C4-2B (cell line): ENCODE data around the gene NCOR2.

ENCODE experiments used
- ZFX ChIP-seq: fragments of 450-650 bp; IDR thresholded peaks from 2 replicates; pipeline ENCODE4 v1.6.1; 2017
- TF ChIP-seq, protein P1 (sequence below): fragments of 450-650 bp; conservative IDR thresholded peaks from 2 replicates; pipeline ENCODE4 v1.5.1; 2017; ENCODE audit warnings: mild to moderate bottlenecking

DNA sequence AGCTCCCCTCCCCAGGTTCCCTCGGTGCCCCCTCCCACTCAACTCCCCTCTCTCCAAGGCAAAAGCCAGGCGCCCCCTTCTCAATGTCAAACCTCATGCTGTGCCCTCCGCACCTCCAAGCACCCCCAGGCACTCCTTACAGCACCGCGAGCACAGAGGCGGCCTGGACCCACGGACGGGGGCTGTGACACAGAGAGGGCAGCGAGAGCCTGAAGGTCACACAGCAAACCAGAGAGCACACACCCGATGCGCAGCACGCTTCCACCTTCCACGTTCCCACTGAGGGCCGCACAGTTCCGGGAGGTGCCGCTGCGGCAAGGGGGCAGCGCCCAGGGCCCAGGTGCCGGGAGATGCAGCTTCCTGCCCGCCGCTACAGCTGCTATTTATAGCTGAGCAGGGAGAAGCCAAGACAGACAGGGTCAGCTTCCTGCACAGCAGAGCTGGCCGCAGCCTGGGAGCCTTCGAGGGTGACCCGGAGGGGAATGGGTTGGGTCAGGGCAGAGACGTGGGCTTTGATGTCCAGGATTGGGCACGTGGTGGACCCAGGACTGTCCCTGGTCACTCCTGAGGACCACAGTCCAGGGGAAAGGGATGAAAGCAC is 12.9 kb downstream of the NCOR2 start:
- TF ChIP-seq, protein P1, sequence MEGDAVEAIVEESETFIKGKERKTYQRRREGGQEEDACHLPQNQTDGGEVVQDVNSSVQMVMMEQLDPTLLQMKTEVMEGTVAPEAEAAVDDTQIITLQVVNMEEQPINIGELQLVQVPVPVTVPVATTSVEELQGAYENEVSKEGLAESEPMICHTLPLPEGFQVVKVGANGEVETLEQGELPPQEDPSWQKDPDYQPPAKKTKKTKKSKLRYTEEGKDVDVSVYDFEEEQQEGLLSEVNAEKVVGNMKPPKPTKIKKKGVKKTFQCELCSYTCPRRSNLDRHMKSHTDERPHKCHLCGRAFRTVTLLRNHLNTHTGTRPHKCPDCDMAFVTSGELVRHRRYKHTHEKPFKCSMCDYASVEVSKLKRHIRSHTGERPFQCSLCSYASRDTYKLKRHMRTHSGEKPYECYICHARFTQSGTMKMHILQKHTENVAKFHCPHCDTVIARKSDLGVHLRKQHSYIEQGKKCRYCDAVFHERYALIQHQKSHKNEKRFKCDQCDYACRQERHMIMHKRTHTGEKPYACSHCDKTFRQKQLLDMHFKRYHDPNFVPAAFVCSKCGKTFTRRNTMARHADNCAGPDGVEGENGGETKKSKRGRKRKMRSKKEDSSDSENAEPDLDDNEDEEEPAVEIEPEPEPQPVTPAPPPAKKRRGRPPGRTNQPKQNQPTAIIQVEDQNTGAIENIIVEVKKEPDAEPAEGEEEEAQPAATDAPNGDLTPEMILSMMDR: no peak
- TF ChIP-seq ZFX: no peak
